AG04450 (cell line): ENCODE measurements around the gene GAL3ST3. TPM values are rescaled to one million over a fixed set of nuclear protein-coding genes. Genes with fewer than 3 reads are reported as not detected.

Experiments
- CTCF ChIA-PET: fragments of 300-600, 350-600 bp; formaldehyde crosslinking; extraction: SDS; loops from one replicate; lab custom pipeline; 2022; ENCODE audit warnings: antibody characterized with exemption, inconsistent platforms; lab: Charles Lee
- POLR2A ChIA-PET: fragments of 350-600 bp; formaldehyde crosslinking; extraction: SDS; loops from one replicate; lab custom pipeline; 2021; ENCODE audit warnings: antibody characterized with exemption, inconsistent platforms; lab: Yijun Ruan, JAX
- DNase-seq: peaks from one replicate; pipeline ENCODE4 v3.0.0-alpha.2; 2011; ENCODE audit warnings: low read depth, low spot score
- H3K27ac ChIP-seq: one replicate; pipeline ENCODE4 v1.5.1; 2012; ENCODE audit warnings: low read depth, low read length, control low read depth
- H3K27me3 ChIP-seq: one replicate; pipeline ENCODE4 v1.6.0; 2012; ENCODE audit warnings: low read length; ENCODE audit not compliant: control insufficient read depth, insufficient read depth
- H3K4me3 ChIP-seq: 2 replicates; pipeline ENCODE4 v1.5.1; 2011; ENCODE audit warnings: mild to moderate bottlenecking, low read depth, low read length, control low read depth
- H3K9me3 ChIP-seq: 2 replicates; pipeline ENCODE4 v1.5.1; 2012; ENCODE audit warnings: low read length; ENCODE audit not compliant: control insufficient read depth, insufficient read depth
- polyA plus RNA-seq: library from polyadenylated mRNA; depleted of rRNA; stranded (reverse); fragments of >200 nt; gene quantifications from 2 replicates; pipeline ENCODE4 v1.2.3, GENCODE V29; 2011
- TF ChIP-seq, protein P1 (sequence below): IDR thresholded peaks from 2 replicates; pipeline ENCODE4 v1.5.1; 2011; ENCODE audit warnings: low read depth, low read length, control low read depth, inconsistent platforms

Gene GAL3ST3
- polyA plus RNA-seq, 1 experiment: 0.11 TPM

DNA sequence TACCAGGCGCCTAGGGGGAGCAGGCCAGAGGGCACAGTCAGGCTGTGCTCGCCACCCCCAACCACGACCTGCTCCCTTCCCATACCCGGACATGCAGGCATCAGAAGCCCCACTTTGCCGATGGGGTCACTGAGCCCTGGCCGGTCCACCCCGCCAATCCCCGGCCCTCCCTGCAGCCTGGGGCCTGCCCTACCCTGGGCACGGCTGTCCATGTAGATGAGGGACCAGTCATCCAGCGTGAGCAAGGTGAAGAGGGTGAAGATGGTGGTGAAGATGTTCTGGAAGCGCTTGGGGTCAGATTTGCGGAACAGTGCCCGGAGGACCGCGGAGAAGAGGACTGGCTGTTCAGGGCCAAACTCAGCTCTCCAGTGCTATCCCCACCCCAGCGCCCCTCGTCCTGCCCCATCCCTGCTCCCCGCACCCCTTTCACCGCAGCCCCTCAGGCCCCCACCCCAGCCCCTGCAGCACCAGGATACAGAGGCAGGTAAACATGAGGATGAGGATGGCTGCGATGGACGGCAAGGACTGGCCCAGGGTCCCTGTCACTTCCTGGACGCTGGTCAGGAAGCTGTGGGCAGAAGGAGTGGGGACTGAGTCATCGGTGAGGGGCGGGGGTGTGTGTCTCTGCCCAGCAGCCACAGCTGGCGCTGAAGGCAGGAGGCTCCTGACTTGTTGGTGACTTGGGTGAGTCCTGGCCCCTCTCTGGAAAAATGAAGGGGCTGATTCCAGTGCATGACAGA lies 28.2 kb downstream of the GAL3ST3 start:
- ChIA-PET CTCF (interaction anchor here (3.8 kb wide), 1 partner anchor 24 kb away, joined by 48 read pairs; no protein-coding TSS in a partner anchor), POLR2A (no interaction called here)
- TF ChIP-seq, protein P1, sequence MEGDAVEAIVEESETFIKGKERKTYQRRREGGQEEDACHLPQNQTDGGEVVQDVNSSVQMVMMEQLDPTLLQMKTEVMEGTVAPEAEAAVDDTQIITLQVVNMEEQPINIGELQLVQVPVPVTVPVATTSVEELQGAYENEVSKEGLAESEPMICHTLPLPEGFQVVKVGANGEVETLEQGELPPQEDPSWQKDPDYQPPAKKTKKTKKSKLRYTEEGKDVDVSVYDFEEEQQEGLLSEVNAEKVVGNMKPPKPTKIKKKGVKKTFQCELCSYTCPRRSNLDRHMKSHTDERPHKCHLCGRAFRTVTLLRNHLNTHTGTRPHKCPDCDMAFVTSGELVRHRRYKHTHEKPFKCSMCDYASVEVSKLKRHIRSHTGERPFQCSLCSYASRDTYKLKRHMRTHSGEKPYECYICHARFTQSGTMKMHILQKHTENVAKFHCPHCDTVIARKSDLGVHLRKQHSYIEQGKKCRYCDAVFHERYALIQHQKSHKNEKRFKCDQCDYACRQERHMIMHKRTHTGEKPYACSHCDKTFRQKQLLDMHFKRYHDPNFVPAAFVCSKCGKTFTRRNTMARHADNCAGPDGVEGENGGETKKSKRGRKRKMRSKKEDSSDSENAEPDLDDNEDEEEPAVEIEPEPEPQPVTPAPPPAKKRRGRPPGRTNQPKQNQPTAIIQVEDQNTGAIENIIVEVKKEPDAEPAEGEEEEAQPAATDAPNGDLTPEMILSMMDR: no peak
- H3K4me3 ChIP-seq: no peak overlapping the region
- H3K27ac ChIP-seq: no peak overlapping the region
- H3K27me3 ChIP-seq: no peaks in the 10 kb centered on the region
- H3K9me3 ChIP-seq: no peaks in the 10 kb centered on the region
- DNase-seq: no peak

DNA sequence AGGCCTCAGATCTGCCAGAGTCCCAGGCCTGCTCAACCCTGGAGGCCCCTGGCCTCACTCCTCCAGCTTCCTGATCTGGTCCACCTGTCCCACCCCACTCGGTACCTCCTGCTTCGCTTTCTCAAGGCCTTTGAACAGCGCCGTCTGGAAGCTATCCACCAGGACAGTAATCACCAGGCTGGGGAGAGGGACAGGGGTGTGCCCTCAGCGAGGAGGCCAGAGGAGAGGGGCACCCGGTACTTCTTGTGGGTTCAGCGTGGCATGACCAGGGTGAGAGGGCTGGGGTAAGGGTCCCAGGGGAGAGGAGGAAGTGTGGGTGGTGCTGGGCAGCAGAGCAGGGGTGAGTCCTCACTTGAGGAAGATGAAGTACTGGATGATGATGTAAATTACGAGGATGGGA lies 28.7 kb downstream of the GAL3ST3 start:
- ChIA-PET CTCF (interaction anchor here (0.8 to 3.8 kb wide), 2 partner anchors 24 to 25 kb away, joined by 3 to 48 read pairs; no protein-coding TSS in a partner anchor), POLR2A (no interaction called here)
- no peak overlapping the region for H3K4me3 ChIP-seq
- no peaks in the 10 kb centered on the region for H3K27me3 ChIP-seq
- DNase-seq: no peak
- H3K27ac ChIP-seq: no peak overlapping the region
- TF ChIP-seq, protein P1: no peak
- no peaks in the 10 kb centered on the region for H3K9me3 ChIP-seq

DNA sequence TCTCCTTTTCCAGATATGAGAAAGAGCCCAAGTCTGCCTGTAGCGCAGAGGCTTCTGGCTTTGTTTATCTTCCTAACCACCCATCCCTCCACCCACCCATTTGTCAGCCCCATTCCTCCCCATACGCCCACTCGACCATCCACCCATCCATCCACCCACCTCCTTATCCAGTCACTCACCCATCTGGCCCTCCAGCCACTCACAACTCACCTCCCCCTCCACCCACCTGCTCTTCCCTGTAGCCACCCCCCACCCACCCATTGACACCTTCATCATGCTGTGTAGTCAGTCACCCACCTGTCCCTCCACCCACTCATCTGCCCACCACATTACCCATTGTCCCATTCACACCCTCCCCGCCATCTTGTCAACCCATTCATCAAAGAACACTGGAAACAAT lies 31.6 kb downstream of the GAL3ST3 start:
- TF ChIP-seq, protein P1: no peak
- H3K9me3 ChIP-seq: no peaks in the 10 kb centered on the region
- no peak for DNase-seq
- H3K27me3 ChIP-seq: peaks cover under 1% of the 10 kb centered on the region
- H3K4me3 ChIP-seq: no peak overlapping the region
- ChIA-PET CTCF (no interaction called here), POLR2A (interaction anchor here (1.2 kb wide), 1 partner anchor 156 kb away, joined by 3 read pairs; no protein-coding TSS in a partner anchor)
- H3K27ac ChIP-seq: no peak overlapping the region

DNA sequence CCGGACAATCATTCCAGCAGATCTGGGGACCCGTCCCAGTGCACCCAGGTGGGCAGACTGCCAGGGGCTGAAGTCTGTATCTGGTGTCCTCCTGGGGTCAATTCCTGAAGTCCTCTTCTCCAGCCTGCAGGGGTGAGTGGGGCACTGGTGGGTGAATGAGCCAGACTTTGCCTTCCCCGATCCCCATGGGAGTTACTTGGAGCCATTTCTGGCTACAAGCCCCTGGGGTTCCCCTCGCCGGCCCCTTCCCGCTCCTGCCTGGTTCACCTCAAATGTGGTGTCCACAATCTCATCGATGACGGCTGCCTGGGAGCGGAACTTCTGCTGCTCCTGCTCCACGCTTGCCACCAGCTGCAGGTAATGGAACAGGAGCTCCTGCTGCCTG lies 32.2 kb downstream of the GAL3ST3 start:
- ChIA-PET CTCF (no interaction called here), POLR2A (interaction anchor here (1.2 kb wide), 1 partner anchor 156 kb away, joined by 3 read pairs; no protein-coding TSS in a partner anchor)
- Histone ChIP-seq H3K4me3 (no peak overlapping the region), H3K27me3 (peaks cover 3% of the 10 kb centered on the region), H3K9me3 (no peaks in the 10 kb centered on the region; the same call in 1 of the 2 replicates), H3K27ac (no peak overlapping the region)
- DNase-seq: no peak
- TF ChIP-seq, protein P1: no peak
